PC-9 (cell line): Measurements from ENCODE around the gene BCKDHB. TPM values are rescaled to one million over a fixed set of nuclear protein-coding genes. Genes with fewer than 3 reads are reported as not detected.

Source experiments
- BruUV-seq: library from RNA; stranded (reverse); fragments of 400-500 nt; replicated peaks from 2 replicates; lab custom pipeline; 2021; lab: Mats Ljungman, UMichigan
- CTCF ChIA-PET: fragments of 300-600 bp; sonication (Branson Sonifier 250); formaldehyde crosslinking; loops from one replicate; lab custom pipeline; 2022; ENCODE audit warnings: antibody characterized with exemption; lab: Charles Lee
- POLR2A ChIA-PET: fragments of 300-600 bp; sonication (Branson Sonifier 250); formaldehyde crosslinking; loops from one replicate; lab custom pipeline; 2022; ENCODE audit warnings: antibody characterized with exemption; ENCODE audit not compliant: unreplicated experiment; lab: Charles Lee
- DNase-seq, 2 experiments: peaks; one replicate each; pipeline versions ENCODE4 v3.0.0 to v3.0.0-alpha.2; 2015 to 2022; ENCODE audit warnings: mixed read lengths in 1 of 2
- H2AFZ ChIP-seq: fragments of 200-600 bp; sonication (generic); 2 replicates; pipeline ENCODE4 v1.8.1; 2017; ENCODE audit warnings: antibody characterized with exemption
- H3F3A ChIP-seq: fragments of 200-600 bp; sonication (generic); 2 replicates; pipeline ENCODE4 v1.8.1; 2017; ENCODE audit warnings: antibody characterized with exemption, mild to moderate bottlenecking, low read depth; ENCODE audit not compliant: insufficient read depth
- H3K27ac ChIP-seq: fragments of 200-600 bp; sonication (generic); 2 replicates; pipeline ENCODE4 v1.6.1; 2016; ENCODE audit warnings: mixed run types
- H3K27me3 ChIP-seq: fragments of 200-600 bp; sonication (generic); 2 replicates; pipeline ENCODE4 v1.6.1; 2016; ENCODE audit warnings: low read depth, mixed run types; ENCODE audit not compliant: insufficient read depth
- H3K36me3 ChIP-seq: fragments of 200-600 bp; sonication (generic); 2 replicates; pipeline ENCODE4 v1.6.1; 2016; ENCODE audit warnings: low read depth, mixed run types
- H3K4me1 ChIP-seq: fragments of 200-600 bp; sonication (generic); replicated peaks from 2 replicates; pipeline ENCODE4 v1.6.1; 2016; ENCODE audit warnings: mixed run types; ENCODE audit not compliant: insufficient read depth
- H3K4me2 ChIP-seq: fragments of 200-600 bp; sonication (generic); 2 replicates; pipeline ENCODE4 v1.6.1; 2017; ENCODE audit warnings: mixed run types
- H3K4me3 ChIP-seq: fragments of 200-600 bp; sonication (generic); 2 replicates; pipeline ENCODE4 v1.6.1; 2016; ENCODE audit warnings: mixed run types
- H3K79me2 ChIP-seq: fragments of 200-600 bp; sonication (generic); 2 replicates; pipeline ENCODE4 v1.6.1; 2017; ENCODE audit warnings: low read depth, mixed run types
- H3K9me2 ChIP-seq: fragments of 200-600 bp; sonication (generic); 2 replicates; pipeline ENCODE4 v1.8.1; 2017; ENCODE audit warnings: mild to moderate bottlenecking; ENCODE audit not compliant: insufficient read depth
- H3K9me3 ChIP-seq: fragments of 200-600 bp; sonication (generic); 2 replicates; pipeline ENCODE4 v1.8.1; 2016; ENCODE audit warnings: low read depth; ENCODE audit not compliant: insufficient read depth
- H4K20me1 ChIP-seq: fragments of 200-600 bp; sonication (generic); 2 replicates; pipeline ENCODE4 v1.8.1; 2017; ENCODE audit not compliant: insufficient read depth
- EZH2 ChIP-seq: fragments of 200-600 bp; sonication (generic); IDR thresholded peaks from 2 replicates; pipeline ENCODE4 v1.8.0; 2017; ENCODE audit warnings: antibody characterized with exemption, low read depth
- intact Hi-C: fragments of 100-400 bp; cut with micrococcal nuclease; formaldehyde crosslinking; loops from one replicate; pipeline ENCODE4 v1.10.0; 2022; ENCODE audit not compliant: unreplicated experiment
- total RNA-seq: library from RNA; stranded (reverse); gene quantifications from 2 replicates; pipeline ENCODE4 v1.2.3, GENCODE V29; 2021
- TF ChIP-seq, protein P1 (sequence below): fragments of 200-600 bp; sonication (generic); conservative IDR thresholded peaks from 2 replicates; pipeline ENCODE4 v1.6.1; 2017; ENCODE audit warnings: mixed run types, antibody characterized with exemption, mild to moderate bottlenecking, moderate library complexity

The BCKDHB gene
- total RNA-seq, 1 experiment from 2014 or later, result 29.7 TPM

DNA sequence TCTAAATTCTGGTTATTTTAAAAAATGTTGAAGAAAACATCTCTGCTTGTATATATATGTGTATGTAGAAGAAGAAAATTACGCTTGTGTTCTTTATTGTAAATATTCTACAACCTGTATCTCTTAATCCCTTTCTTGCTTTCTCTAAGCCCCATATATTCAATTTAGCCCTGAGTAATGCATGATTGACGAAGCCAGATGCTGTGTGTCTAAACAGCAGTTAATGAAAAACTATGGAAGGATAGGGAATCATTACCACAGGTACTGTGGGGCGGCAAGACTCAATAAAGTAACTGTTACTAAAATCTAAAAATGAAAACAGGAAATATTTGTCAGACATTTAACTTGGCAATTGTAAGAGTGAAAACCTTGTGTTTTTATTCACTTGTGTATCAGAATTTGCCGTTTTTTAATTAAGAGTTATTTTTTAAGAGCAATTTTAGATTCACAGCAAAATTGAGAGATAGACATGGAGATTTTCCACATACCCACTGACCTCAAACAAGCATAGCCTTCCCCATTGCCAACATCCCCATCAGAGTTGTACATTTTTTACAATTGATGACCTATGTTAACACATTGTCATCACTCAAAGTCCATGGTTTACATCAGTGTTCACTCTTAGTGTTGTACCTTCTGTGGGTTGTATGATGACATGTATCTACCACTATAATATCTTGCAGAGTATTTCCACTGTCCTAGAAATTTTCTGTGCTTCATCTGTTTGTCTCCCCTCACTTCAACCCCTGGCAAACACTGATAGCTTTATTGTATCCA, 76.7 kb downstream of the BCKDHB start:
- Histone ChIP-seq H3K27me3 (no peaks in the 10 kb centered on the region), H3K4me3 (no peak overlapping the region), H3K4me2 (0 out of 2 replicates have a peak overlapping the region, but pooled peaks have one; percentile 69), H3K79me2 (no peaks in the 10 kb centered on the region), H3K36me3 (no peaks in the 10 kb centered on the region), H3K27ac (peak overlapping the region; percentile 84), H4K20me1 (no peaks in the 10 kb centered on the region), H3K4me1 (peaks cover 27% of the 10 kb centered on the region), H3K9me3 (no peaks in the 10 kb centered on the region; the same call in 1 of the 2 replicates), H3K9me2 (no peaks in the 10 kb centered on the region), H3F3A (peaks cover 9% of the 10 kb centered on the region), H2AFZ (no peak overlapping the region)
- CTCF ChIA-PET, result no interaction called here
- intact Hi-C loops, result no loop called here
- POLR2A ChIA-PET, result no interaction called here
- no peak for TF ChIP-seq EZH2
- TF ChIP-seq, protein P1, sequence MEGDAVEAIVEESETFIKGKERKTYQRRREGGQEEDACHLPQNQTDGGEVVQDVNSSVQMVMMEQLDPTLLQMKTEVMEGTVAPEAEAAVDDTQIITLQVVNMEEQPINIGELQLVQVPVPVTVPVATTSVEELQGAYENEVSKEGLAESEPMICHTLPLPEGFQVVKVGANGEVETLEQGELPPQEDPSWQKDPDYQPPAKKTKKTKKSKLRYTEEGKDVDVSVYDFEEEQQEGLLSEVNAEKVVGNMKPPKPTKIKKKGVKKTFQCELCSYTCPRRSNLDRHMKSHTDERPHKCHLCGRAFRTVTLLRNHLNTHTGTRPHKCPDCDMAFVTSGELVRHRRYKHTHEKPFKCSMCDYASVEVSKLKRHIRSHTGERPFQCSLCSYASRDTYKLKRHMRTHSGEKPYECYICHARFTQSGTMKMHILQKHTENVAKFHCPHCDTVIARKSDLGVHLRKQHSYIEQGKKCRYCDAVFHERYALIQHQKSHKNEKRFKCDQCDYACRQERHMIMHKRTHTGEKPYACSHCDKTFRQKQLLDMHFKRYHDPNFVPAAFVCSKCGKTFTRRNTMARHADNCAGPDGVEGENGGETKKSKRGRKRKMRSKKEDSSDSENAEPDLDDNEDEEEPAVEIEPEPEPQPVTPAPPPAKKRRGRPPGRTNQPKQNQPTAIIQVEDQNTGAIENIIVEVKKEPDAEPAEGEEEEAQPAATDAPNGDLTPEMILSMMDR, result no peak
- no peak for DNase-seq
- BruUV-seq, result no TSS peak

DNA sequence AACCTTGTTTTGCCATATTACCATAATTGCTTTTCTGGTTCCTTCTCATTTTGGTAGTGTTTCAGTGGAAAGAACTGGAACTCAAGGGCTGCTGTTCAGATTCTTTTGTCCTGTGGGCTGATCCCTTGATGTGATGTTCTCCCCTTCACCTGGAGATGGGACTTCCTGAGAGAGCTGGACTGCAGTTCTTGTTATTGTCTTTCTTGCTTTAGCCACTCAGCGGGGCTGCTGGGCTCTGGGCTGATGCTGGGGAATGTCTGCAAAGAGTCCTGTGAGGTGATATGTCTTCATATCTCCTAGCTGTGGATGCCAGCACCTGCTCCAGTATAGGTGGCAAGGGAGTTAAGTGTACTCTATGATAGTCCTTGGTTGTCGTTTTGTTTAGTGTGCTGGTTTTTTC, 79.0 kb downstream of the BCKDHB start:
- intact Hi-C loops, result no loop called here
- CTCF ChIA-PET, result no interaction called here
- no peak overlapping the region for H2AFZ ChIP-seq
- no peaks in the 10 kb centered on the region; the same call in 1 of the 2 replicates for H3K9me3 ChIP-seq
- H3K36me3 ChIP-seq, result no peaks in the 10 kb centered on the region
- H3K4me3 ChIP-seq, result no peak overlapping the region
- no peaks in the 10 kb centered on the region for H4K20me1 ChIP-seq
- TF ChIP-seq, protein P1, result no peak
- no peak for TF ChIP-seq EZH2
- H3F3A ChIP-seq, result peaks cover 9% of the 10 kb centered on the region
- H3K27me3 ChIP-seq, result no peaks in the 10 kb centered on the region
- no peak overlapping the region for H3K27ac ChIP-seq
- H3K9me2 ChIP-seq, result no peaks in the 10 kb centered on the region
- no peak overlapping the region for H3K4me2 ChIP-seq
- no TSS peak for BruUV-seq
- POLR2A ChIA-PET, result no interaction called here
- no peak for DNase-seq
- H3K79me2 ChIP-seq, result no peaks in the 10 kb centered on the region
- peaks cover 27% of the 10 kb centered on the region for H3K4me1 ChIP-seq

DNA sequence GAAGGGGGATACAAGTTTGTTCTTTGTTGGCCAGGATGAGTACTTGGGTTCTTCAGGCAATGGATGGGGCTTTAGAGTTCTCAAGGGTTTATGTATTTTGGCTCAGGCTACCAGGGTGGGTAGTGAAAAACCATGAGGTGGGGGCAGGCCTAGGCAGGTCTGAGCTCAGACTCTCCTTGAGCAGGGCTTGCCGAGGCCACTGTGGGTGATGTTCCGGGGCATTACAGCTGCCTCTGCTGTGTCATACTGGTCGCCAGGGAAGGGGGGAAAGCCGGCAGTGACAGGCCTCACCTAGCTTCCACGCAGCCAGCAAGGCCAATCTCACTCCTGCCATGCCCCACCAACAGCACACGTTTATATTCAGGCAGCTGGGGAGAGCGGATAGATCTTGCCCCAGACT, 79.6 kb downstream of the BCKDHB start:
- no peak for DNase-seq
- no TSS peak for BruUV-seq
- intact Hi-C loops, result no loop called here

More for the DNA sequence above, 79.6 kb downstream of the BCKDHB start:
- H3K9me2 ChIP-seq, result no peaks in the 10 kb centered on the region
- H3F3A ChIP-seq, result peaks cover 9% of the 10 kb centered on the region
- no peak overlapping the region for H3K4me3 ChIP-seq
- TF ChIP-seq, protein P1, result no peak
- no peak for TF ChIP-seq EZH2
- H3K4me2 ChIP-seq, result no peak overlapping the region
- H3K4me1 ChIP-seq, result peaks cover 21% of the 10 kb centered on the region
- no peak overlapping the region for H2AFZ ChIP-seq
- CTCF ChIA-PET, result no interaction called here
- no peak overlapping the region for H3K27ac ChIP-seq
- H3K9me3 ChIP-seq, result no peaks in the 10 kb centered on the region; the same call in 1 of the 2 replicates
- H3K27me3 ChIP-seq, result no peaks in the 10 kb centered on the region
- no peaks in the 10 kb centered on the region for H4K20me1 ChIP-seq
- no peaks in the 10 kb centered on the region for H3K79me2 ChIP-seq
- no peaks in the 10 kb centered on the region for H3K36me3 ChIP-seq
- POLR2A ChIA-PET, result no interaction called here
